GM20000 (cell line): Measurements from ENCODE around the gene HCRTR2.

Experiments used
- DNase-seq: peaks from one replicate; pipeline ENCODE4 v3.0.0; 2012; ENCODE audit warnings: low spot score
- TF ChIP-seq, protein P1 (sequence below): IDR thresholded peaks from 2 replicates; pipeline ENCODE4 v1.5.1; 2012; ENCODE audit warnings: mild to moderate bottlenecking, control low read depth; ENCODE audit errors: extremely low read depth, missing control alignments

Gene HCRTR2

DNA sequence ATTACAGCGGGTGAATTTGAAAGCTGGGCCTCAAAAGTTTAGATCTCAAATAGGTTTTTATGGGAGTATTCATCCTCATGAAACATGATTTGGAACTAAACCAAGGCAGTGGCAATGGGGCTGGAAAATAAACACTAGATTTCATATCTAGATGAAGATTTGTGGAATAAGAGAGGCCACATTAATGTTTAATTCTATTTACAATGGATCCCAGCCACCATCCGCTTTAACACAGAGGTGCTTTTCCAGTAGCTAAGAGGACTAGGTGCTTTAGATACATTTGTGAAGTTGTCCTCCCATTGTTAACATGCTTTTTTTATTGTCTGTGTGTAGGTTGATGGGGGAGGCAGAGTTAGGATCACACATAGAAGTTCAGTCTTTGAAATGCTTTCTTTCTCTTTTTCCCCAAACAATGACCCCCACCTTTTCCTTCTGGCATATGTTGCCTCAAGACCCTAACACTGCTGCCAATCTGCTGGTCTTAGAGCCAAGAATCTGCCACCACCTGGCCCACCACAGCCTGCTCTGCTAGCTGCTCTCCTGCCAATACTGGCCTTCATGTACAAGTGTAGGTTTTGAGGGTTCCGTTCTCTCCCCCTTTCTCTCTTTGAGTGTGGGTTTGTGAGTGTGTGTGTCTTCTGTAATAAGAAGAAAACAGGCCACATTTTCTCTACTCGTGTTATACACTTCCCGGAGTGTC lies 125.1 kb downstream of the HCRTR2 start:
- TF ChIP-seq, protein P1, sequence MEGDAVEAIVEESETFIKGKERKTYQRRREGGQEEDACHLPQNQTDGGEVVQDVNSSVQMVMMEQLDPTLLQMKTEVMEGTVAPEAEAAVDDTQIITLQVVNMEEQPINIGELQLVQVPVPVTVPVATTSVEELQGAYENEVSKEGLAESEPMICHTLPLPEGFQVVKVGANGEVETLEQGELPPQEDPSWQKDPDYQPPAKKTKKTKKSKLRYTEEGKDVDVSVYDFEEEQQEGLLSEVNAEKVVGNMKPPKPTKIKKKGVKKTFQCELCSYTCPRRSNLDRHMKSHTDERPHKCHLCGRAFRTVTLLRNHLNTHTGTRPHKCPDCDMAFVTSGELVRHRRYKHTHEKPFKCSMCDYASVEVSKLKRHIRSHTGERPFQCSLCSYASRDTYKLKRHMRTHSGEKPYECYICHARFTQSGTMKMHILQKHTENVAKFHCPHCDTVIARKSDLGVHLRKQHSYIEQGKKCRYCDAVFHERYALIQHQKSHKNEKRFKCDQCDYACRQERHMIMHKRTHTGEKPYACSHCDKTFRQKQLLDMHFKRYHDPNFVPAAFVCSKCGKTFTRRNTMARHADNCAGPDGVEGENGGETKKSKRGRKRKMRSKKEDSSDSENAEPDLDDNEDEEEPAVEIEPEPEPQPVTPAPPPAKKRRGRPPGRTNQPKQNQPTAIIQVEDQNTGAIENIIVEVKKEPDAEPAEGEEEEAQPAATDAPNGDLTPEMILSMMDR: no peak
- no peak for DNase-seq

DNA sequence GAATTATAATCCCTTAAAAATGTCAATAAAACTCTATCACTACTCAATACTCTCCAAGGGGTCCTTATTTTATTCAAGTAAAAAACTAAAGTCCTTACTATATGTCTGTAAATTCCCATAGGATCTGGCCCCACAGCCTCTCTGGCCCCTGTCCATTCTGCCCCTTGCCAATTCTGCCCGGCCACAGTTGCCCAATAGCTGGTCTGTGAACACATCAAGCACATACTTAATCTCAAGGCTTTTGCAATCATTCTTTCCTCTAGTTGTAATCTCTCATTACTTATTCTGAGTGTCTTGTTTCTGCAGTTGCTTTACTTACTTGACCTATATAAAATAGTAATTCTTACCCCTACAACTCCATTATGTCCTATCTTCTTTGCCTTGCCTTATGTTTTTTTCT lies 130.4 kb downstream of the HCRTR2 start:
- TF ChIP-seq, protein P1: no peak
- DNase-seq: no peak

DNA sequence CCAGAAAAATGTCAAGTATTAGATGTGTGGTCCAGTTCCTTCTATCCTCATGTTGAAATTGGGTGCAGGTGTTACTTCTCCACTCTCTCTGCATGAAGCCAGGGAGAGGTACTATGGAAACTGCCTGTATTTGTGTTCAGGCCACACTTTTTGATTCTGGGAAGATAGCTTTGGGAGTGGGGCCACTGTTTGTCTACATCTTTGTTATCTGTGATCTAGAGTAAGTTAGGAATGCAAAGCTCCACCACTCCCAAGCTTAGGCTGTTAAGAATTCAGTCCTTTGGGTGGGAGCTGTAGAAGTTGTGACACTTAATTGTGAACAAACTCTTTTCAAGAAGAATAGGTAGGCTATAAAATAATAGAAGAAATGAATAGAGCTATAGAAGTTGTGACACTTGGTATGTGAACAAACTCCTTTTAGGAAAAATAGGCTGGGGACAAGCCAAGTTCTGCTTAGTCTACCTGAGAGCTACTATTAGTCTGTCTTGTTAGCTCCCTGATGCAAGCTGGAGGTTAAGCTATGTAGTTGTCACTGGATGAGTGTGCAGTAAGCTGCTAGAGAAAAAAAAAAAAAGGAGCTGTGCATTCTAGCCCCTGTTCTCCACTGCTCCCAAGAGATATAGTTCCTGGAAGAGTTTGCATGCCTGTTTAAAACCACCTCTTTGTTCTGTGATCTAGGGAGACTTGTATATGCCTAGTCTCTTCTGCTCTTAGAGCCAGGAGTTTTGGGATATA lies 145.8 kb downstream of the HCRTR2 start:
- TF ChIP-seq, protein P1: no peak
- DNase-seq: no peak

DNA sequence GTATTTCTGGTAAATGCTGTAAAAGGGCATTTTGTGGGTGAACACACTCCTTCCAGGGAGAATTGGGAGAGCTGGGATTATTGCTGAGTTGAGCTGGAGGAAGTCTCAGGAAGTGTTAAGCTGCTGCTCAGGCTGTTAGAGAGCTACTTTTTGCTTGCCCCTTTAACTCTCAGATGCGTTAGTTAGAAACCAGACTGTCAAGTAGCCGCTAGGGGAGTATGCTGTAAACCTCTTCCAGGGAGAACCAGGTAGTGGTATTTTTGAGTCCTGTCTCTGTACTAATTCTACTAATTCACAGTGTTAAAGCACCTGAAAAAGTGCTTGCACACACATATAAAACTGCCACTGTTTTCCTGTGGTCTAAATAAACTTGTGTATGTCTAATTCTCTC lies 146.4 kb downstream of the HCRTR2 start:
- no peak for DNase-seq
- TF ChIP-seq, protein P1: no peak

DNA sequence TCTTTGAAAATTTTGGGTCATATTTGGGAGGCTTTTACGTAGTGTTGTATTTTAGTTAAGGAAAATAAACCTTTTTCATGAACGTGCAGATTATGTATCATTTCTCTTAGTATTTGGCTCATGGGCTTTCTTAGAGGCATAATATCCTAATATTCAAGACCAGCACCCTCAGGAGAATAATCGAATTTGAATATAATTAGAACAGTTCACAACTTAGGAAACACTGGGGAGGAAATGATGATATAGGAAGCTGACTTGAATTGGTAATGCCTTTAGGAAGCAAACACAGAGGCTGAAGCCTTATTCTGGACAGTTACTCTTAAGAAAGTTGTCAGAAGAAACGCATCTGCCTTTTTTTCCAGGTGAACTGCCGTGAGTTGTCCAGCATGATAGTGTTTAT lies 152.9 kb downstream of the HCRTR2 start, which contains the start of gene GFRAL:
GFRAL (plus strand) TSS at position 301 of the 400 bp plus-strand sequence; CDS start at position 387, 86 bp downstream.
- TF ChIP-seq, protein P1: no peak
- DNase-seq: no peak
